ENCODE measurements around the gene SSNA1.

The SSNA1 gene

DNA sequence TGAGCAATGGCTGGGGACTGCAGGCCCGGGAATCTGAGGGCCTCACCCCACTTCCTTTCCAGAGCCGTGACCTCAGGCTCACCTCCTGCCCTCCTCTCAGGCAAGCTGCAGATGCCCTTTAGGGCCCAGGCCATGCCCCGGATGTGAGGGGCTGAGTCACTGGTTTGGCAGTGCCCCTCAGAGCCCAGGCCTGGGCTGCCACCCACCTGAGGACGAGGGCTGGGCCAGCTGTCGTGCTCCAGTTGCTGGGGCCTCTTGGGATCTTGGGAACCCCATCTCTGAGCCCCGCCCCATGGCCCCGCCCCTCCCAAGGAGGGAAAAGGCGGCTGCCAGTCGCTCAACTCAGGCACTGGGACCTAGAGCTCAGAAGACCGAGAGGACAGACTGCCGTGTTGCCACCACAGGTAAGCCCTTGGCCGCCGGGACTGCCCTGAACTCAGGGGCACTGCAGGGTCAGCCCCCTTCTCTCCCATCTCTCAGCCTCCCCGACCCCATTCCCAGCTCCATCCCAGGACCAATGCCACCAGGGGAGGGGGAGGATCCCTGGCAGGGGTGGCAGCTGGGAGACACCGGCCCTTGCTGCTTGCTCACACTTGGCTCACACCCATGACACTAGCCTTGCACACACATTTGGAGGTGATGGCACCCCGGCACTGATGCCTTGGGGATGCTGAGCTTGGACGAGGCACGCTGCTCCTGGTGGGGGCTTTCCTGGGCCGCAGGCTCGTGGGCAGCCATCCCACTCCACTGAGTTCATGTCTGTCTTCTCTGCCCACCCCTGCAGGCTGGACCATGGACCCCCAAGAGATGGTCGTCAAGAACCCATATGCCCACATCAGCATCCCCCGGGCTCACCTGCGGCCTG is 36.6 kb downstream of the SSNA1 start, which contains the start of gene CYSRT1 (continued):
- no peak for TF ChIP-seq ZNF544 (tag by site-specific recombination; IDR thresholded peaks at IDR 0.05)
- TF ChIP-seq, protein P1, sequence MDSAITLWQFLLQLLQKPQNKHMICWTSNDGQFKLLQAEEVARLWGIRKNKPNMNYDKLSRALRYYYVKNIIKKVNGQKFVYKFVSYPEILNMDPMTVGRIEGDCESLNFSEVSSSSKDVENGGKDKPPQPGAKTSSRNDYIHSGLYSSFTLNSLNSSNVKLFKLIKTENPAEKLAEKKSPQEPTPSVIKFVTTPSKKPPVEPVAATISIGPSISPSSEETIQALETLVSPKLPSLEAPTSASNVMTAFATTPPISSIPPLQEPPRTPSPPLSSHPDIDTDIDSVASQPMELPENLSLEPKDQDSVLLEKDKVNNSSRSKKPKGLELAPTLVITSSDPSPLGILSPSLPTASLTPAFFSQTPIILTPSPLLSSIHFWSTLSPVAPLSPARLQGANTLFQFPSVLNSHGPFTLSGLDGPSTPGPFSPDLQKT (IDR thresholded peaks at IDR 0.05; ENCODE audit: borderline replicate concordance, low read depth, low read length), result no peak

DNA sequence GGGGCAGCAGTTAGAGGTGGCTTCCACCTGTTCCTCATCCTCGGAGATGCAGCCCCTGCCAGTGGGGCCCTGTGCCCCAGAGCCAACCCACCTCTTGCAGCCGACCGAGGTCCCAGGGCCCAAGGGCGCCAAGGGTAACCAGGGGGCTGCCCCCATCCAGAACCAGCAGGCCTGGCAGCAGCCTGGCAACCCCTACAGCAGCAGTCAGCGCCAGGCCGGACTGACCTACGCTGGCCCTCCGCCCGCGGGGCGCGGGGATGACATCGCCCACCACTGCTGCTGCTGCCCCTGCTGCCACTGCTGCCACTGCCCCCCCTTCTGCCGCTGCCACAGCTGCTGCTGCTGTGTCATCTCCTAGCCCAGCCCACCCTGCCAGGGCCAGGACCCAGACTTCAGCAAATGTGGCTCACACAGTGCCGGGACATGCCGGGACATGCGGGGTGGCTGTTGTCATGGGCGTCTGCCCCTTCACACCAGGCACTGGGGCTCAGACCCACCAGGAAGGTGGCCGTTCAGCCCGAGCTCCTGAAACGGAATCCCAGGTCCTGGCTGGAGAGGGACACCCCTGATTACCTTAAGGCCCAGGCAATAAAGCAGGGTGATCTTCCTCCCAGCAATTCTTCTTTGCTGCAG is 37.3 kb downstream of the SSNA1 start:
- no peaks in the 10 kb centered on the region for H3K9me3 ChIP-seq (ENCODE audit: control insufficient read depth, insufficient read depth, low read depth, low read length)
- TF ChIP-seq ZNF2 (tag by site-specific recombination; IDR thresholded peaks at IDR 0.05) (no peak), GLIS2 (tag by site-specific recombination; IDR thresholded peaks at IDR 0.05) (peak; percentile 19; the same call in 1 of the 2 replicates), OSR2 (tag by site-specific recombination; IDR thresholded peaks at IDR 0.05) (peak; percentile 13; the same call in 1 of the 2 replicates), ZNF549 (tag by site-specific recombination; IDR thresholded peaks at IDR 0.05) (no peak), ZBTB48 (tag by site-specific recombination; IDR thresholded peaks at IDR 0.05) (no peak), ZNF354C (tag by site-specific recombination; IDR thresholded peaks at IDR 0.05; ENCODE audit: borderline replicate concordance, low read depth) (no peak), ZNF133 (tag by site-specific recombination; IDR thresholded peaks at IDR 0.05) (no peak), ZNF335 (tag by site-specific recombination; conservative IDR thresholded peaks at IDR 0.05) (peak; percentile 71), RBAK (tag by site-specific recombination; IDR thresholded peaks at IDR 0.05) (no peak)
- TF ChIP-seq, protein P2, sequence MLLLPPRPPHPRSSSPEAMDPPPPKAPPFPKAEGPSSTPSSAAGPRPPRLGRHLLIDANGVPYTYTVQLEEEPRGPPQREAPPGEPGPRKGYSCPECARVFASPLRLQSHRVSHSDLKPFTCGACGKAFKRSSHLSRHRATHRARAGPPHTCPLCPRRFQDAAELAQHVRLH (tag by site-specific recombination; IDR thresholded peaks at IDR 0.05), result no peak
- TF ChIP-seq, protein P3, sequence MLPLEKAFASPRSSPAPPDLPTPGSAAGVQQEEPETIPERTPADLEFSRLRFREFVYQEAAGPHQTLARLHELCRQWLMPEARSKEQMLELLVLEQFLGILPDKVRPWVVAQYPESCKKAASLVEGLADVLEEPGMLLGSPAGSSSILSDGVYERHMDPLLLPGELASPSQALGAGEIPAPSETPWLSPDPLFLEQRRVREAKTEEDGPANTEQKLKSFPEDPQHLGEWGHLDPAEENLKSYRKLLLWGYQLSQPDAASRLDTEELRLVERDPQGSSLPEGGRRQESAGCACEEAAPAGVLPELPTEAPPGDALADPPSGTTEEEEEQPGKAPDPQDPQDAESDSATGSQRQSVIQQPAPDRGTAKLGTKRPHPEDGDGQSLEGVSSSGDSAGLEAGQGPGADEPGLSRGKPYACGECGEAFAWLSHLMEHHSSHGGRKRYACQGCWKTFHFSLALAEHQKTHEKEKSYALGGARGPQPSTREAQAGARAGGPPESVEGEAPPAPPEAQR (tag by site-specific recombination; IDR thresholded peaks at IDR 0.05), result no peak
- TF ChIP-seq, protein P4, sequence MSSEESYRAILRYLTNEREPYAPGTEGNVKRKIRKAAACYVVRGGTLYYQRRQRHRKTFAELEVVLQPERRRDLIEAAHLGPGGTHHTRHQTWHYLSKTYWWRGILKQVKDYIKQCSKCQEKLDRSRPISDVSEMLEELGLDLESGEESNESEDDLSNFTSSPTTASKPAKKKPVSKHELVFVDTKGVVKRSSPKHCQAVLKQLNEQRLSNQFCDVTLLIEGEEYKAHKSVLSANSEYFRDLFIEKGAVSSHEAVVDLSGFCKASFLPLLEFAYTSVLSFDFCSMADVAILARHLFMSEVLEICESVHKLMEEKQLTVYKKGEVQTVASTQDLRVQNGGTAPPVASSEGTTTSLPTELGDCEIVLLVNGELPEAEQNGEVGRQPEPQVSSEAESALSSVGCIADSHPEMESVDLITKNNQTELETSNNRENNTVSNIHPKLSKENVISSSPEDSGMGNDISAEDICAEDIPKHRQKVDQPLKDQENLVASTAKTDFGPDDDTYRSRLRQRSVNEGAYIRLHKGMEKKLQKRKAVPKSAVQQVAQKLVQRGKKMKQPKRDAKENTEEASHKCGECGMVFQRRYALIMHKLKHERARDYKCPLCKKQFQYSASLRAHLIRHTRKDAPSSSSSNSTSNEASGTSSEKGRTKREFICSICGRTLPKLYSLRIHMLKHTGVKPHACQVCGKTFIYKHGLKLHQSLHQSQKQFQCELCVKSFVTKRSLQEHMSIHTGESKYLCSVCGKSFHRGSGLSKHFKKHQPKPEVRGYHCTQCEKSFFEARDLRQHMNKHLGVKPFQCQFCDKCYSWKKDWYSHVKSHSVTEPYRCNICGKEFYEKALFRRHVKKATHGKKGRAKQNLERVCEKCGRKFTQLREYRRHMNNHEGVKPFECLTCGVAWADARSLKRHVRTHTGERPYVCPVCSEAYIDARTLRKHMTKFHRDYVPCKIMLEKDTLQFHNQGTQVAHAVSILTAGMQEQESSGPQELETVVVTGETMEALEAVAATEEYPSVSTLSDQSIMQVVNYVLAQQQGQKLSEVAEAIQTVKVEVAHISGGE (tag by site-specific recombination; conservative IDR thresholded peaks at IDR 0.05; ENCODE audit: low read depth), result no peak
- TF ChIP-seq, protein P5, sequence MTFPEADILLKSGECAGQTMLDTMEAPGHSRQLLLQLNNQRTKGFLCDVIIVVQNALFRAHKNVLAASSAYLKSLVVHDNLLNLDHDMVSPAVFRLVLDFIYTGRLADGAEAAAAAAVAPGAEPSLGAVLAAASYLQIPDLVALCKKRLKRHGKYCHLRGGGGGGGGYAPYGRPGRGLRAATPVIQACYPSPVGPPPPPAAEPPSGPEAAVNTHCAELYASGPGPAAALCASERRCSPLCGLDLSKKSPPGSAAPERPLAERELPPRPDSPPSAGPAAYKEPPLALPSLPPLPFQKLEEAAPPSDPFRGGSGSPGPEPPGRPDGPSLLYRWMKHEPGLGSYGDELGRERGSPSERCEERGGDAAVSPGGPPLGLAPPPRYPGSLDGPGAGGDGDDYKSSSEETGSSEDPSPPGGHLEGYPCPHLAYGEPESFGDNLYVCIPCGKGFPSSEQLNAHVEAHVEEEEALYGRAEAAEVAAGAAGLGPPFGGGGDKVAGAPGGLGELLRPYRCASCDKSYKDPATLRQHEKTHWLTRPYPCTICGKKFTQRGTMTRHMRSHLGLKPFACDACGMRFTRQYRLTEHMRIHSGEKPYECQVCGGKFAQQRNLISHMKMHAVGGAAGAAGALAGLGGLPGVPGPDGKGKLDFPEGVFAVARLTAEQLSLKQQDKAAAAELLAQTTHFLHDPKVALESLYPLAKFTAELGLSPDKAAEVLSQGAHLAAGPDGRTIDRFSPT (tag by site-specific recombination; IDR thresholded peaks at IDR 0.05), result peak; percentile 63
- H3K36me3 ChIP-seq (ENCODE audit: control insufficient read depth in 2 of 2, insufficient read depth in 1 of 2, low read length in 2 of 2), result no peaks in the 10 kb centered on the region
- ChIA-PET CTCF (interaction anchor here (0.7 to 6.7 kb wide), 13 partner anchors 9 to 438 kb away, joined by 3 to 69 read pairs (median 9); partner anchors contain the start of genes ABCA2, MAN1B1, NPDC1 and SAPCD2), POLR2A (interaction anchor here (2.1 to 17.2 kb wide), 4 partner anchors 15 to 96 kb away, joined by 11 to 304 read pairs (median 122); partner anchors contain the start of genes ANAPC2, NDOR1, SSNA1 and TMEM203)
- peaks cover 4% of the 10 kb centered on the region for H3K4me1 ChIP-seq (ENCODE audit: control insufficient read depth, insufficient read depth, low read length)
- no peak overlapping the region for H3K27ac ChIP-seq (ENCODE audit: extremely low read depth, low read depth, low read length)
- no peak overlapping the region for H3K4me3 ChIP-seq (ENCODE audit: low read depth, low read length)

All from HEK293 (cell line).